HepG2 (cell line): Measurements from ENCODE around the gene TP53TG5. TPM values are rescaled to one million over a fixed set of nuclear protein-coding genes. Genes with fewer than 3 reads are reported as not detected.

Source experiments
- BCL6 ChIP-seq: IDR thresholded peaks from 2 replicates; pipeline ENCODE4 v1.6.1; 2016; ENCODE audit warnings: missing genetic modification reagents, missing compliant biosample characterization
- CEBPB ChIP-seq: IDR thresholded peaks from 2 replicates; pipeline ENCODE4 v1.6.1; 2011; ENCODE audit warnings: low read depth, low read length, improper control_type of control experiment, borderline replicate concordance
- EP300 ChIP-seq, 3 experiments: sonication (generic) in 1 of 3; formaldehyde crosslinking in 1 of 3; IDR thresholded peaks; 2 replicates each; pipeline versions ENCODE4 v1.5.1 to v1.6.1; 2011 to 2020; ENCODE audit warnings: low read depth in 2 of 3, low read length in 2 of 3, borderline replicate concordance in 1 of 3, improper control_type of control experiment in 1 of 3, mild to moderate bottlenecking in 1 of 3, missing genetic modification reagents in 1 of 3, moderate library complexity in 1 of 3
- KDM6A ChIP-seq: IDR thresholded peaks from 2 replicates; pipeline ENCODE4 v1.6.1; 2016; ENCODE audit warnings: low read depth
- KLF9 ChIP-seq: IDR thresholded peaks from 2 replicates; pipeline ENCODE4 v1.6.1; 2016; ENCODE audit warnings: low read depth
- MED13 ChIP-seq: sonication (generic); formaldehyde crosslinking; IDR thresholded peaks from 2 replicates; pipeline ENCODE4 v1.5.0; 2020; ENCODE audit warnings: missing genetic modification reagents
- MTF1 ChIP-seq: sonication (generic); formaldehyde crosslinking; IDR thresholded peaks from 2 replicates; pipeline ENCODE4 v1.5.0; 2020; ENCODE audit warnings: missing genetic modification reagents
- NONO ChIP-seq, 2 experiments: fragments of 450-650 bp in 1 of 2; sonication (generic) in 1 of 2; formaldehyde crosslinking in 1 of 2; IDR thresholded peaks in 1 of 2; conservative IDR thresholded peaks in 1 of 2; 2 replicates each; pipeline versions ENCODE4 v1.6.1 to v1.8.0; 2017 to 2022; ENCODE audit warnings: mild to moderate bottlenecking in 1 of 2, missing genetic modification reagents in 1 of 2, moderate library complexity in 1 of 2
- POLR2A ChIP-seq, 2 experiments: IDR thresholded peaks; 2 replicates each; pipeline ENCODE4 v1.6.1; 2011; ENCODE audit warnings: low read depth in 2 of 2, low read length in 2 of 2, mild to moderate bottlenecking in 1 of 2, moderate library complexity in 1 of 2; ENCODE audit not compliant: insufficient read depth in 1 of 2
- TMF1 ChIP-seq: sonication (generic); formaldehyde crosslinking; IDR thresholded peaks from 2 replicates; pipeline ENCODE4 v1.8.1; 2022; ENCODE audit warnings: low read depth, missing genetic modification reagents
- TOE1 ChIP-seq: sonication (generic); formaldehyde crosslinking; IDR thresholded peaks from 2 replicates; pipeline ENCODE4 v1.4.0; 2020; ENCODE audit warnings: mild to moderate bottlenecking, missing genetic modification reagents
- ZC3H13 ChIP-seq: sonication (generic); formaldehyde crosslinking; IDR thresholded peaks from 2 replicates; pipeline ENCODE4 v1.8.1; 2023; ENCODE audit warnings: mild to moderate bottlenecking, missing genetic modification reagents, moderate library complexity
- ZGPAT ChIP-seq: IDR thresholded peaks from 2 replicates; pipeline ENCODE4 v1.6.1; 2016; ENCODE audit warnings: mild to moderate bottlenecking
- ZNF276 ChIP-seq: sonication (generic); formaldehyde crosslinking; IDR thresholded peaks from 2 replicates; pipeline ENCODE4 v1.4.0; 2020; ENCODE audit warnings: mild to moderate bottlenecking, low read depth, missing genetic modification reagents
- ZNF446 ChIP-seq: sonication (generic); formaldehyde crosslinking; IDR thresholded peaks from 2 replicates; pipeline ENCODE4 v1.5.0; 2020; ENCODE audit warnings: mild to moderate bottlenecking, missing genetic modification reagents
- ZNF557 ChIP-seq: sonication (generic); formaldehyde crosslinking; IDR thresholded peaks from 2 replicates; pipeline ENCODE4 v1.4.0; 2020; ENCODE audit warnings: missing genetic modification reagents
- ZNF563 ChIP-seq: sonication (generic); formaldehyde crosslinking; IDR thresholded peaks from 2 replicates; pipeline ENCODE4 v1.8.0; 2022; ENCODE audit warnings: mild to moderate bottlenecking, moderate library complexity, missing genetic modification reagents
- ZNF619 ChIP-seq: sonication (generic); formaldehyde crosslinking; IDR thresholded peaks from 2 replicates; pipeline ENCODE4 v1.4.0; 2020; ENCODE audit warnings: mild to moderate bottlenecking, missing genetic modification reagents
- ZNF660 ChIP-seq: sonication (generic); formaldehyde crosslinking; IDR thresholded peaks from 2 replicates; pipeline ENCODE4 v1.5.1; 2020; ENCODE audit warnings: mild to moderate bottlenecking, low read depth, missing genetic modification reagents, borderline replicate concordance
- polyA plus RNA-seq, 8 experiments: library from polyadenylated mRNA; depleted of rRNA in 3 of 8; stranded (reverse) in 7 of 8; unstranded in 1 of 8; fragments of >200 nt; fragmentation: Illumina TruSeq in 4 of 8; extraction: Trizol in 4 of 8; gene quantifications; 2 replicates each; pipeline versions ENCODE4 v1.2.1 to v1.2.3, GENCODE V29; 2011 to 2016; ENCODE audit warnings: low read depth in 4 of 8, missing spikeins in 1 of 8, mixed read lengths in 1 of 8; ENCODE audit not compliant: insufficient read depth in 1 of 8
- total RNA-seq, 5 experiments: library from RNA; depleted of rRNA; stranded (reverse); fragments of >200 nt; fragmentation: Illumina TruSeq; extraction: Trizol; gene quantifications; 2 replicates each; pipeline ENCODE4 v1.2.3, GENCODE V29; 2016; ENCODE audit warnings: low read depth in 1 of 5
- TF ChIP-seq, protein P1 (sequence below): sonication (generic); formaldehyde crosslinking; IDR thresholded peaks from 2 replicates; pipeline ENCODE4 v1.4.0; 2020; ENCODE audit warnings: missing genetic modification reagents
- TF ChIP-seq, protein P2 (sequence below): IDR thresholded peaks from 2 replicates; pipeline ENCODE4 v1.6.1; 2012; ENCODE audit warnings: low read depth, low read length, improper control_type of control experiment
- TF ChIP-seq, protein P3 (sequence below): sonication (generic); formaldehyde crosslinking; IDR thresholded peaks from 2 replicates; pipeline ENCODE4 v1.8.0; 2022; ENCODE audit warnings: mild to moderate bottlenecking, missing genetic modification reagents, borderline replicate concordance

The TP53TG5 gene
- total and polyA plus RNA-seq, 2 of the 13 experiments (the other 11 are each of a cell fraction or from before 2014, with no cell fraction given) = 0.11 TPM; not detected in 1

DNA sequence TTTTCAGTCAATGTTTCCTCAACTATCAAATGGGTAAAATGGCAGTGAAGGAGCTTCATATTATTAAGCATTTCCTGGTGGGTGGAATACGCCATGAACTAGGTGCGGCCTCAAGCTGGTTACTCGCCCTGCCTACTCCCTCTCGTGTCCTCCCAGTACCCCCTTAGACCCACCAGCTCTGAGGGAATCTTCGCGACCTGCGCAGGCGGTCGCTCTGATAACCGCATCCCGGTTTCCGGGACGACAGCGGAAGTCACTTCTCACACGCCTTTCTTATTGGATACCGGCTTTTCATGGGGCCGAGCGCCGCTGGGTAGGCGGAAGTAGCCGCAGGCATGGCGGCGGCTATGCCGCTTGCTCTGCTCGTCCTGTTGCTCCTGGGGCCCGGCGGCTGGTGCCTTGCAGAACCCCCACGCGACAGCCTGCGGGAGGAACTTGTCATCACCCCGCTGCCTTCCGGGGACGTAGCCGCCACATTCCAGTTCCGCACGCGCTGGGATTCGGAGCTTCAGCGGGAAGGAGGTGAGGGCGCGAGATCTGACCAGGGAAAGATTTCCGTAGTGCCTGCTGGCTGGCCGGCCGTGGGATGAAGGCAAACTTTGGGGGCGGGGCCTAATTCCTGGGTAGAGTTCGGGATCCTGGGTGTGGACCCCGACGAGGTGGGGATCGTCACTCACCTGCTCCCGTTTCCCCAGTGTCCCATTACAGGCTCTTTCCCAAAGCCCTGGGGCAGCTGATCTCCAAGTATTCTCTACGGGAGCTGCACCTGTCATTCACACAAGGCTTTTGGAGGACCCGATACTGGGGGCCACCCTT is 37.9 kb upstream of the TP53TG5 start, which contains the start of gene PIGT (continued):
- no peak; the same call in 1 of the 2 replicates for TF ChIP-seq KLF9 (CRISPR knock-in tag)
- TF ChIP-seq ZC3H13 (CRISPR knock-in tag) = no peak; the same call in 1 of the 2 replicates
- TF ChIP-seq TOE1 (CRISPR knock-in tag) = peak; percentile 66; the same call in 1 of the 2 replicates
- no peak for TF ChIP-seq CEBPB
- peak; percentile 97 for TF ChIP-seq ZNF619 (CRISPR knock-in tag)
- peak; percentile 94 for TF ChIP-seq ZNF557
- TF ChIP-seq POLR2A (IDR thresholded peaks at IDR 0.05; ENCODE audit: insufficient read depth in 1 of 2, low read depth in 2 of 2, low read length in 2 of 2) = peak; percentile 93 to 98
- TF ChIP-seq KDM6A = 0 out of 2 replicates have a peak, but pooled peaks have one; percentile 14
- peak; percentile 80 for TF ChIP-seq MTF1
- no peak for TF ChIP-seq ZNF446 (CRISPR knock-in tag)
- TF ChIP-seq TMF1 (CRISPR knock-in tag) = no peak; the same call in 1 of the 2 replicates
- peak; percentile 40 to 46; a peak in 2 of 4 replicates for TF ChIP-seq EP300 (IDR thresholded peaks at IDR 0.05; ENCODE audit: low read depth in 2 of 2, low read length in 2 of 2)
- peak; percentile 37; the same call in 1 of the 2 replicates for TF ChIP-seq EP300 (CRISPR knock-in tag; IDR thresholded peaks at IDR 0.05; ENCODE audit: borderline replicate concordance)
- TF ChIP-seq, protein P1, sequence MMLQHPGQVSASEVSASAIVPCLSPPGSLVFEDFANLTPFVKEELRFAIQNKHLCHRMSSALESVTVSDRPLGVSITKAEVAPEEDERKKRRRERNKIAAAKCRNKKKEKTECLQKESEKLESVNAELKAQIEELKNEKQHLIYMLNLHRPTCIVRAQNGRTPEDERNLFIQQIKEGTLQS (CRISPR knock-in tag) = peak; percentile 44; the same call in 1 of the 2 replicates
- no peak for TF ChIP-seq ZNF660
- TF ChIP-seq, protein P2, sequence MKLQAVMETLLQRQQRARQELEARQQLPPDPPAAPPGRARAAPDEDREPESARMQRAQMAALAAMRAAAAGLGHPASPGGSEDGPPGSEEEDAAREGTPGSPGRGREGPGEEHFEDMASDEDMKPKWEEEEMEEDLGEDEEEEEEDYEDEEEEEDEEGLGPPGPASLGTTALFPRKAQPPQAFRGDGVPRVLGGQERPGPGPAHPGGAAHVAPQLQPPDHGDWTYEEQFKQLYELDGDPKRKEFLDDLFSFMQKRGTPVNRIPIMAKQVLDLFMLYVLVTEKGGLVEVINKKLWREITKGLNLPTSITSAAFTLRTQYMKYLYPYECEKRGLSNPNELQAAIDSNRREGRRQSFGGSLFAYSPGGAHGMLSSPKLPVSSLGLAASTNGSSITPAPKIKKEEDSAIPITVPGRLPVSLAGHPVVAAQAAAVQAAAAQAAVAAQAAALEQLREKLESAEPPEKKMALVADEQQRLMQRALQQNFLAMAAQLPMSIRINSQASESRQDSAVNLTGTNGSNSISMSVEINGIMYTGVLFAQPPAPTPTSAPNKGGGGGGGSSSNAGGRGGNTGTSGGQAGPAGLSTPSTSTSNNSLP = no peak
- TF ChIP-seq ZNF563 (CRISPR knock-in tag) = peak; percentile 92; the same call in 1 of the 2 replicates
- TF ChIP-seq NONO (IDR thresholded peaks at IDR 0.05) = no peak
- peak; percentile 95 for TF ChIP-seq NONO (CRISPR knock-in tag; conservative IDR thresholded peaks at IDR 0.05)
- TF ChIP-seq ZGPAT (CRISPR knock-in tag) = peak; percentile 89
- TF ChIP-seq, protein P3, sequence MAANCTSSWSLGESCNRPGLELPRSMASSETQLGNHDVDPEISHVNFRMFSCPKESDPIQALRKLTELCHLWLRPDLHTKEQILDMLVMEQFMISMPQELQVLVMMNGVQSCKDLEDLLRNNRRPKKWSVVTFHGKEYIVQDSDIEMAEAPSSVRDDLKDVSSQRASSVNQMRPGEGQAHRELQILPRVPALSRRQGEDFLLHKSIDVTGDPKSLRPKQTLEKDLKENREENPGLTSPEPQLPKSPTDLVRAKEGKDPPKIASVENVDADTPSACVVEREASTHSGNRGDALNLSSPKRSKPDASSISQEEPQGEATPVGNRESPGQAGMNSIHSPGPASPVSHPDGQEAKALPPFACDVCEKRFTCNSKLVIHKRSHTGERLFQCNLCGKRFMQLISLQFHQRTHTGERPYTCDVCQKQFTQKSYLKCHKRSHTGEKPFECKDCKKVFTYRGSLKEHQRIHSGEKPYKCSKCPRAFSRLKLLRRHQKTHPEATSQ (CRISPR knock-in tag) = peak; percentile 95
- peak; percentile 47 for TF ChIP-seq BCL6 (CRISPR knock-in tag)
- 0 out of 2 replicates have a peak, but pooled peaks have one; percentile 34 for TF ChIP-seq ZNF276 (CRISPR knock-in tag)
- TF ChIP-seq MED13 (CRISPR knock-in tag) = peak; percentile 73; the same call in 1 of the 2 replicates
